Common myeloid progenitor, CD34-positive (primary cell): Measurements from ENCODE around the gene INPP5J.

Source experiments
- CTCF ChIA-PET: fragments of 350-600 bp; sonication (Branson Sonifier 250); formaldehyde crosslinking; loops from one replicate; lab custom pipeline; 2021; ENCODE audit warnings: antibody characterized with exemption; lab: Charles Lee
- POLR2A ChIA-PET: fragments of 350-600 bp; sonication (Branson Sonifier 250); formaldehyde crosslinking; loops from one replicate; lab custom pipeline; 2021; ENCODE audit warnings: antibody characterized with exemption; lab: Charles Lee
- DNase-seq, 3 donors: peaks; one replicate each; pipeline versions ENCODE4 v3.0.0 to v3.0.0-alpha.2; 2013
- H3K27ac ChIP-seq, 2 experiments: 1 replicate in 1 of 2; 2 replicates in 1 of 2; pipeline ENCODE4 v1.7.0; 2013; ENCODE audit warnings: inconsistent platforms in 2 of 2, low read length in 2 of 2, mild to moderate bottlenecking in 2 of 2, low read depth in 1 of 2, moderate library complexity in 1 of 2; ENCODE audit not compliant: severe bottlenecking in 2 of 2, insufficient read depth in 1 of 2, poor library complexity in 1 of 2
- H3K27me3 ChIP-seq, 5 experiments: replicated peaks in 2 of 5; 1 replicate in 3 of 5; 2 replicates in 2 of 5; pipeline versions ENCODE4 v1.6.1 to v1.7.0; 2013; ENCODE audit warnings: low read length in 4 of 5, mild to moderate bottlenecking in 2 of 5, moderate library complexity in 2 of 5, inconsistent platforms in 1 of 5; ENCODE audit not compliant: insufficient read depth in 5 of 5, control insufficient read depth in 4 of 5
- H3K36me3 ChIP-seq, 4 experiments: 1 replicate in 2 of 4; 2 replicates in 2 of 4; pipeline versions ENCODE4 v1.6.1 to v1.7.0; 2013; ENCODE audit warnings: low read length in 3 of 4, control low read depth in 1 of 4, mild to moderate bottlenecking in 1 of 4; ENCODE audit not compliant: control insufficient read depth in 4 of 4, insufficient read depth in 4 of 4
- H3K4me1 ChIP-seq, 4 experiments: 1 replicate in 3 of 4; 2 replicates in 1 of 4; pipeline versions ENCODE4 v1.6.1 to v1.7.1; 2013; ENCODE audit warnings: low read length in 3 of 4, mild to moderate bottlenecking in 3 of 4, control low read depth in 1 of 4, inconsistent platforms in 1 of 4, moderate library complexity in 1 of 4; ENCODE audit not compliant: control insufficient read depth in 4 of 4, insufficient read depth in 4 of 4; ENCODE audit errors: control extremely low read depth in 1 of 4
- H3K4me3 ChIP-seq, 7 experiments: 1 replicate in 4 of 7; 2 replicates in 3 of 7; pipeline versions ENCODE4 v1.5.1 to v1.7.0; 2013; ENCODE audit warnings: mild to moderate bottlenecking in 7 of 7, low read length in 6 of 7, moderate library complexity in 6 of 7, inconsistent platforms in 2 of 7, low read depth in 2 of 7, control low read depth in 1 of 7; ENCODE audit not compliant: insufficient read depth in 4 of 7, control insufficient read depth in 1 of 7; ENCODE audit errors: extremely low read depth in 1 of 7
- H3K9me3 ChIP-seq, 5 experiments: 1 replicate in 4 of 5; 2 replicates in 1 of 5; pipeline versions ENCODE4 v1.6.1 to v1.7.1; 2013; ENCODE audit warnings: low read length in 4 of 5, mild to moderate bottlenecking in 2 of 5, inconsistent platforms in 1 of 5, low read depth in 1 of 5, moderate library complexity in 1 of 5; ENCODE audit not compliant: control insufficient read depth in 4 of 5, insufficient read depth in 2 of 5; ENCODE audit errors: control extremely low read depth in 1 of 5
- WGBS: methylation state at CpG from one replicate; pipeline ENCODE4 v1.1.5; 2013; ENCODE audit not compliant: insufficient coverage; 5-methylcytosine and 5-hydroxymethylcytosine counted together

Gene INPP5J

DNA sequence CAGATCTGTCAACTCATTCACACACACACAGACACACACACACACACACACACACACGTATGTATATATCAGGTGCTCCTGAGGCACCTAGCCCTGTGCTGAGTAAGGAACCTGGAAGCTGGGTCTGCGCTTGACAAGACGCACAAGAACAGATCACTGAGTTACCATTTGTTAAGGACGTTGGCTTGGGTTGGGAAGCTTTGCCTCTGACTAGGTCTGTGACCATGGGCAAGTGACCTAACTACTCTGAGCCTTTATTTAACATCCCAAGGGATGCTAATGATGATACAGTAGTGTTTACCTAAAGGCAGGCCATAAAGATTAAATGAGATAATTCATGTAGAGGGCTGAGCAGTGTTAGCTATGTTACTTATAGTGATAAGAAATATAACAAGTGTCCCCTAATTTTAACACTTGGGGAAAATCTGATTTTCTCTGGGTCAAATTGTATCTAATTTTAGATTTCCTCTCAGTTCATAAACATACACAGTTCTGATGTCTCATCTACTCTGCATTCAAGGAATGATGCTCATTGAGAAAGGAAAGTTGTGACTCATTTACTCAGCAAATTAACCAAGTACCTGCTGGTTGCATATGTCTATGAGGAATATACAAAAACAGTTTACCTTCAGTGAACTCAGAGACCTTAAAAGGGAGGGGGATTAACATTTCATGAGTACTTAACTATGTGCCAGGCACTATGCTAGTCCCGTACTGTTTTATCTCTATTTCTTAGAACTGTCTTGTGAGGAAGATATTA, 50.8 kb downstream of the INPP5J start:
- DNase-seq = no peak
- Histone ChIP-seq H3K36me3 (peaks cover 5 to 14% (median 9%) of the 10 kb centered on the region in 4 experiments), H3K9me3 (no peaks in the 10 kb centered on the region), H3K27ac (no peak overlapping the region), H3K4me1 (no peaks in the 10 kb centered on the region), H3K27me3 (no peaks in the 10 kb centered on the region), H3K4me3 (no peak overlapping the region)
- POLR2A ChIA-PET = interaction anchor here (0.6 to 0.7 kb wide), 2 partner anchors 239 to 722 kb away, joined by 3 read pairs; no protein-coding TSS in a partner anchor
- WGBS = 100% methylated on average over 5 of the region's 5 CpGs
- CTCF ChIA-PET = no interaction called here

DNA sequence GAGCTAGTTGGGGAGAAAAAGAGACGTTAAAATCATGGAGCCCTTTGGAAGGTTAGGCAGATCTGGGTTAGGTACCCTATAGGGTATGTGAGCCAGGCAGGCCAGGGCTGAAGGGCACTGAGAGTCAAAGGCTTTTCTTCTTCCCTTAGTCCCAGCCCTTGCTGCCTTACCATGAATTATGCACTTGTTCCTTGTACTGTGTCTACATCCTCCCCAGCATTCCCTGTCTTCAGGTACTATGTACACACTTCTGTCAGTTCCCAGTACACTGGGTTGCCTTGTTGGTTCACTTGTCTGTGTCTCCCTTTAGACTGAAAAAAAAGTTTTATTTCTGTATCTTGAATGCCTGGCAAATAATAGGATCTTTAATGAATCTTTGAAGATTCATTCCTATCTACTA, 54.2 kb downstream of the INPP5J start:
- POLR2A ChIA-PET = no interaction called here

DNA sequence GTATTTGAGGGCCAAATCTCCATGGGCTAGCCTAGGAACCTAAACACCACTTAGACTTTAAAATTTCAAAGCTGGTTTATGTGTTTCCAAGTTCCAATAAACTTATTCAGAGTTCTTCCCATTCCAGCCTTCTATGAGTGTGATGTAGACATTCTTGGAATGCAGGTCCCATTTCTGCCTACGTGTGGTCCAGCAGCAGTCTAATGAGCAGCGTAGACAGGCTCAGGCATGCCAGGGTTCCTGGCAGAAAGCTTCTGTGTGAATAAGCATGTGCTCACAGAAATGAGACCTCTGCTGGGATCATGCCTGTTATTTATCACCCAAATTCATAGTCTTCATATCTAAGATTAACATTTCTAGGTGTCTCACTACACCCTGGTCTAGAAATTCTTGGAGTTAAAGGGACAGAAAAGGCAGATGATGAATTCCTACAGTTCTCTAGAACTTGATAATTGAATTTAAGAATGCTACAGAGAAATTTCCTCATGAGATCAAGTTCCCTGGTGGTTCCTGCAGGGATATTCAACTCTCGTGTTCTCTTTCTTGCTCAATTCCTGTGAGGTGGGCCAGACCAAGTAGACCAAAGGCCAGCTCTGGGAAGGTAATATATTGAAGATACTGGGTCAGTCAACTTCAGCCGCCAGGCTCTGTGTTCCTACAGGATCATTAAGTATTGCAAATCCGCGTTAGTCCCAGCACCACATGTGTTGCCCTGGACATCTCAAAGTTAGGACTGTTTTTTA, 54.8 kb downstream of the INPP5J start:
- H3K27me3 ChIP-seq = no peaks in the 10 kb centered on the region
- H3K4me3 ChIP-seq = no peak overlapping the region
- CTCF ChIA-PET = no interaction called here
- POLR2A ChIA-PET = no interaction called here
- H3K27ac ChIP-seq = no peak overlapping the region
- H3K9me3 ChIP-seq = no peaks in the 10 kb centered on the region
- DNase-seq = no peak
- 98% methylated on average over 6 of the region's 6 CpGs for WGBS
- H3K4me1 ChIP-seq = no peaks in the 10 kb centered on the region
- H3K36me3 ChIP-seq = peaks cover 4 to 22% (median 13%) of the 10 kb centered on the region in 4 experiments

More for the DNA sequence above, 54.2 kb downstream of the INPP5J start:
- Histone ChIP-seq H3K36me3 (peaks cover 5 to 19% (median 12%) of the 10 kb centered on the region in 4 experiments), H3K27me3 (no peaks in the 10 kb centered on the region), H3K27ac (no peak overlapping the region), H3K9me3 (no peaks in the 10 kb centered on the region), H3K4me3 (no peak overlapping the region), H3K4me1 (no peaks in the 10 kb centered on the region)
- DNase-seq = no peak
- CTCF ChIA-PET = interaction anchor here (0.6 kb wide), 1 partner anchor 126 kb away, joined by 3 read pairs; no protein-coding TSS in a partner anchor
- 86% methylated on average over 1 of the region's 1 CpG for WGBS

DNA sequence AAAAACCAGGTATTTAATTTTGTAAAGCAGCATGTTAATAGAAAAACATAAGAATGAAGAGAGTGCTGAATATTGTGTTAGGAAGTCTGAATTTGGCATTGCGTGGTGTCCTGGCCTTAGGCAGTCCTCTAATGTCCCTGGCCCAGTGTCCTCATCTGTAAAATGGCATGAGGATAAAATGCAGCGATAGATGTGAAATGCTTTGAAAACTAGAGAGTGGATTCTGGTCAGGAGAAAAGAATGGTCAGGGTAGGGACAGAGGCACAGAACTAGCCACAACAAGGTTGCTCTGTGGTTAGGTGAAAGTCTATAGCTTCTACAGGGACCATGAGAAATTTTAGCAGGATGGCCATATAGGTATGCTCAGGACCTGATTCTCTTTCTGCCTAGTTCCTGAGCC, 56.1 kb downstream of the INPP5J start:
- H3K27ac ChIP-seq = no peak overlapping the region
- H3K4me1 ChIP-seq = no peaks in the 10 kb centered on the region
- no peak for DNase-seq
- POLR2A ChIA-PET = interaction anchor here (0.7 kb wide), 1 partner anchor 400 kb away, joined by 3 read pairs; no protein-coding TSS in a partner anchor
- peaks cover 3 to 25% (median 14%) of the 10 kb centered on the region in 4 experiments for H3K36me3 ChIP-seq
- H3K9me3 ChIP-seq = no peaks in the 10 kb centered on the region
- H3K4me3 ChIP-seq = no peak overlapping the region
- 100% methylated on average over 2 of the region's 2 CpGs for WGBS
- CTCF ChIA-PET = interaction anchor here (0.9 kb wide), 1 partner anchor 12 kb away, joined by 3 read pairs; no protein-coding TSS in a partner anchor
- H3K27me3 ChIP-seq = no peaks in the 10 kb centered on the region

DNA sequence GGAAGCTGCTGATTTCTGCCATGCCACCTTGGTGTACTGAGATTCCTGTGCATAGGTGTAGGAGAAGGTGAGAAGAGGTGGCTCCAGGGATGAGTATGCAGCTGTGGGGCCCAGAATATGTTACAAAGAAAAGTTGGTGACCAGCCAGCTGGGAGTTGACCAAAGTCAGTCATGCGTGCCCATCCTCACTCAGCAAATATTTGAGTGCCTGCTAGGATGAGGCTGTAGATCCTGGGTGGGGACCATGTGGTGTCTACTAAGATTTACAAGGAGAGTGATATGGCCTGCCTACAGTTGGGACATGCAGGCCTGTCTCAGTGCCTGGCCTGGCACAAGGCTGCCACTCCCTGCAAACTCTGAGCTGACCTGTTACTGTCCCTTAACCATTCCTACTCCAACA, 56.6 kb downstream of the INPP5J start:
- Histone ChIP-seq H3K9me3 (no peaks in the 10 kb centered on the region), H3K27me3 (no peaks in the 10 kb centered on the region), H3K4me1 (no peaks in the 10 kb centered on the region), H3K27ac (no peak overlapping the region), H3K4me3 (no peak overlapping the region), H3K36me3 (peaks cover 2 to 25% (median 14%) of the 10 kb centered on the region in 4 experiments)
- 100% methylated on average over 1 of the region's 1 CpG for WGBS
- CTCF ChIA-PET = interaction anchor here (0.9 kb wide), 1 partner anchor 12 kb away, joined by 3 read pairs; no protein-coding TSS in a partner anchor
- DNase-seq = no peak
- POLR2A ChIA-PET = interaction anchor here (0.7 kb wide), 1 partner anchor 400 kb away, joined by 3 read pairs; no protein-coding TSS in a partner anchor

DNA sequence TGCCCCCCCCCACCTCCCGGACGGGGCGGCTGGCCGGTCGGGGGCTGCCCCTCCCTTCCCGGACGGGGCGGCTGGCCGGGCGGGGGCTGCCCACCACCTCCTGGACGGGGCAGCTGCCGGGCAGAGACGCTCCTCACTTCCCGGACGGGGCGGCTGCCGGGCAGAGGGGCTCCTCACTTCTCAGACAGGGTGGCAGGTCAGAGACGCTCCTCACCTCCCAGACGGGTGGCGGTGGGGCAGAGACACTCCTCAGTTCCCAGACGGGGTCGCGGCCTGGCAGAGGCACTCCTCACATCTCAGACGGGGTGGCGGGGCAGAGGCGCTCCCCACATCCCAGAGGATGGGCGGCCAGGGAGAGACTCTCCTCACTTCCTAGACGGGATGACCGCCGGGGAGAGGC, 61.2 kb downstream of the INPP5J start:
- DNase-seq = no peak
- ChIA-PET POLR2A (no interaction called here), CTCF (no interaction called here)
- H3K36me3 ChIP-seq = peaks cover 5 to 23% (median 13%) of the 10 kb centered on the region in 4 experiments
- no peak overlapping the region for H3K4me3 ChIP-seq
- H3K9me3 ChIP-seq = no peaks in the 10 kb centered on the region
- no peak overlapping the region for H3K27ac ChIP-seq
- 98% methylated on average over 16 of the region's 30 CpGs for WGBS
- no peaks in the 10 kb centered on the region for H3K27me3 ChIP-seq
- H3K4me1 ChIP-seq = no peaks in the 10 kb centered on the region
